HCT116 (cell line): ENCODE results near the gene TSPAN11. TPM values are rescaled to one million over a fixed set of nuclear protein-coding genes. Genes with fewer than 3 reads are reported as not detected.

Experiments
- ATAC-seq: fragments of 200-7000 bp; cut with Tn5 transposase; 2 replicates; pipeline ENCODE4 v1.9.1; 2020; ENCODE audit warnings: mild to moderate bottlenecking, moderate library complexity
- BruUV-seq: library from RNA; stranded (reverse); fragments of 400-500 nt; replicated peaks from 2 replicates; lab custom pipeline; 2021; lab: Mats Ljungman, UMichigan
- CTCF ChIA-PET: fragments of 300-600 bp; sonication (Branson Sonifier 250); formaldehyde crosslinking; loops from one replicate; lab custom pipeline; 2021; ENCODE audit warnings: antibody characterized with exemption; lab: Charles Lee
- POLR2A ChIA-PET: fragments of 300-600, 350-600 bp; sonication (Branson Sonifier 250); formaldehyde crosslinking; loops from one replicate; lab custom pipeline; 2021; ENCODE audit warnings: antibody characterized with exemption; lab: Charles Lee
- RAD21 ChIA-PET, 2 experiments: fragments of 300-600 bp; sonication (Branson Sonifier 250); formaldehyde crosslinking; loops; one replicate each; lab custom pipeline; 2023; ENCODE audit warnings: low total read pairs in 2 of 2; ENCODE audit not compliant: uncharacterized antibody in 2 of 2, unreplicated experiment in 2 of 2, low non-redundant PET in 1 of 2; lab: Charles Lee
- DNase-seq: peaks from one replicate; pipeline ENCODE4 v3.0.0-alpha.2; 2010; ENCODE audit warnings: low read depth, low spot score
- H2AFZ ChIP-seq: fragments of 200-600 bp; shearing (Covaris generic), sonication (generic); 2 replicates; pipeline ENCODE4 v1.6.1; 2017; ENCODE audit warnings: low read depth, mixed run types, mixed read lengths, antibody characterized with exemption, low read length; ENCODE audit not compliant: poor library complexity, severe bottlenecking
- H3K27ac ChIP-seq: 2 replicates; pipeline ENCODE4 v1.5.1; 2012; ENCODE audit warnings: low read depth, low read length
- H3K27me3 ChIP-seq: fragments of 200-600 bp; sonication (generic); 2 replicates; pipeline ENCODE4 v1.6.1; 2016; ENCODE audit warnings: mixed run types, low read length, mixed read lengths; ENCODE audit not compliant: insufficient read depth
- H3K36me3 ChIP-seq, 2 experiments: fragments of 200-500 bp in 1 of 2; fragments of 200-600 bp in 1 of 2; sonication (Bioruptor generic) in 1 of 2; sonication (generic) in 1 of 2; 2 replicates each; pipeline versions ENCODE4 v1.5.1 to v1.6.1; 2014 to 2016; ENCODE audit warnings: low read length in 2 of 2, inconsistent platforms in 1 of 2, mixed read lengths in 1 of 2, mixed run types in 1 of 2; ENCODE audit not compliant: insufficient read depth in 2 of 2, control insufficient read depth in 1 of 2
- H3K4me1 ChIP-seq, 2 experiments: fragments of 200-600 bp in 1 of 2; sonication (generic) in 1 of 2; 2 replicates each; pipeline versions ENCODE4 v1.5.1 to v1.6.1; 2012 to 2017; ENCODE audit warnings: low read length in 2 of 2, inconsistent platforms in 1 of 2, mild to moderate bottlenecking in 1 of 2, mixed read lengths in 1 of 2, mixed run types in 1 of 2, moderate library complexity in 1 of 2; ENCODE audit not compliant: insufficient read depth in 2 of 2, control insufficient read depth in 1 of 2
- H3K4me2 ChIP-seq: fragments of 200-600 bp; sonication (generic); 2 replicates; pipeline ENCODE4 v1.6.1; 2017; ENCODE audit warnings: mixed run types, low read length, mixed read lengths
- H3K4me3 ChIP-seq, 2 experiments: fragments of 200-600 bp in 1 of 2; sonication (generic) in 1 of 2; replicated peaks in 1 of 2; 2 replicates each; pipeline ENCODE4 v1.5.1; 2011 to 2016; ENCODE audit warnings: low read length in 2 of 2, control low read depth in 1 of 2, low read depth in 1 of 2, mild to moderate bottlenecking in 1 of 2, mixed read lengths in 1 of 2, mixed run types in 1 of 2
- H3K79me2 ChIP-seq: fragments of 200-600 bp; sonication (generic); 2 replicates; pipeline ENCODE4 v1.6.1; 2017; ENCODE audit warnings: mild to moderate bottlenecking, mixed run types, low read length, moderate library complexity, mixed read lengths; ENCODE audit not compliant: insufficient read depth
- H3K9ac ChIP-seq: fragments of 200-600 bp; sonication (generic); 2 replicates; pipeline ENCODE4 v1.6.1; 2016; ENCODE audit warnings: low read length, mixed read lengths
- H3K9me2 ChIP-seq: fragments of 200-600 bp; sonication (generic), shearing (Covaris generic); 2 replicates; pipeline ENCODE4 v1.6.1; 2017; ENCODE audit warnings: mixed run types, mild to moderate bottlenecking, moderate library complexity; ENCODE audit not compliant: insufficient read depth
- H3K9me3 ChIP-seq, 2 experiments: fragments of 200-500 bp in 1 of 2; fragments of 200-600 bp in 1 of 2; sonication (Bioruptor generic) in 1 of 2; sonication (generic) in 1 of 2; 2 replicates each; pipeline ENCODE4 v1.6.1; 2014 to 2017; ENCODE audit warnings: low read length in 2 of 2, mixed read lengths in 2 of 2, inconsistent platforms in 1 of 2, low read depth in 1 of 2, mild to moderate bottlenecking in 1 of 2, mixed run types in 1 of 2, moderate library complexity in 1 of 2; ENCODE audit not compliant: control insufficient read depth in 1 of 2, insufficient read depth in 1 of 2
- H4K20me1 ChIP-seq: fragments of 200-600 bp; sonication (generic), shearing (Covaris generic); 2 replicates; pipeline ENCODE4 v1.6.1; 2017; ENCODE audit warnings: mixed run types, mild to moderate bottlenecking, moderate library complexity; ENCODE audit not compliant: insufficient read depth
- CTCF ChIP-seq, 3 experiments: fragments of 200-600 bp in 1 of 3; sonication (generic) in 1 of 3; IDR thresholded peaks in 2 of 3; conservative IDR thresholded peaks in 1 of 3; 2 replicates each; pipeline ENCODE4 v1.5.1; 2012 to 2017; ENCODE audit warnings: low read depth in 2 of 3, low read length in 2 of 3, antibody characterized with exemption in 1 of 3, borderline replicate concordance in 1 of 3, control low read depth in 1 of 3, mild to moderate bottlenecking in 1 of 3, mixed read lengths in 1 of 3, mixed run types in 1 of 3, moderate library complexity in 1 of 3; ENCODE audit not compliant: insufficient read depth in 1 of 3
- EGR1 ChIP-seq: IDR thresholded peaks from 2 replicates; pipeline ENCODE4 v1.6.1; 2012; ENCODE audit warnings: low read depth
- EZH2 ChIP-seq: fragments of 200-600 bp; sonication (generic); IDR thresholded peaks from 2 replicates; pipeline ENCODE4 v1.6.1; 2017; ENCODE audit warnings: antibody characterized with exemption, mixed run types
- POLR2AphosphoS5 ChIP-seq: IDR thresholded peaks from 2 replicates; pipeline ENCODE4 v1.6.1; 2011; ENCODE audit warnings: mild to moderate bottlenecking, low read depth, low read length, moderate library complexity
- SIN3A ChIP-seq: IDR thresholded peaks from 2 replicates; pipeline ENCODE4 v1.6.1; 2012; ENCODE audit warnings: low read depth
- SRF ChIP-seq: IDR thresholded peaks from 2 replicates; pipeline ENCODE4 v1.6.1; 2012; ENCODE audit warnings: low read depth
- TCF7L2 ChIP-seq: IDR thresholded peaks from 2 replicates; pipeline ENCODE4 v1.7.0; 2011; ENCODE audit warnings: borderline replicate concordance, inconsistent platforms; ENCODE audit not compliant: insufficient read depth, insufficient read length; ENCODE audit errors: extremely low read depth
- YY1 ChIP-seq: IDR thresholded peaks from 2 replicates; pipeline ENCODE4 v1.6.1; 2011; ENCODE audit warnings: low read length, low read depth, moderate library complexity, mild to moderate bottlenecking; ENCODE audit not compliant: insufficient replicate concordance; ENCODE audit errors: extremely low read depth
- ZFX ChIP-seq: fragments of 450-650 bp; IDR thresholded peaks from 2 replicates; pipeline ENCODE4 v1.6.1; 2017
- ZNF274 ChIP-seq: fragments of 200-500 bp; sonication (Bioruptor generic); IDR thresholded peaks from 2 replicates; pipeline ENCODE4 v1.6.1; 2014; ENCODE audit warnings: mild to moderate bottlenecking, low read depth, low read length, inconsistent platforms
- intact Hi-C: fragments of 100-400 bp; cut with micrococcal nuclease; formaldehyde crosslinking; loops from 2 replicates; pipeline ENCODE4 v1.10.0; 2022
- total RNA-seq: library from RNA; stranded (reverse); gene quantifications from one replicate; pipeline ENCODE4 v1.2.1, GENCODE V29; 2021; ENCODE audit not compliant: unreplicated experiment

The TSPAN11 gene
- total RNA-seq, 1 experiment from 2014 or later = not detected

GRCh38 chr12:30979371-30980259 lies 53.1 kb downstream of the TSPAN11 start:
- Histone ChIP-seq H3K9me2 (no peaks in the 10 kb centered on the region), H3K9me3 (no peaks in the 10 kb centered on the region), H2AFZ (no peak overlapping the region), H3K27ac (no peak overlapping the region), H3K4me2 (no peak overlapping the region), H3K79me2 (no peaks in the 10 kb centered on the region), H3K9ac (no peak overlapping the region), H3K36me3 (no peaks in the 10 kb centered on the region), H3K4me1 (no peaks in the 10 kb centered on the region), H4K20me1 (no peaks in the 10 kb centered on the region), H3K27me3 (no peaks in the 10 kb centered on the region; the same call in 1 of the 2 replicates), H3K4me3 (no peak overlapping the region)
- no TSS peak for BruUV-seq
- POLR2A ChIA-PET = no interaction called here
- RAD21 ChIA-PET = no interaction called here
- ATAC-seq (no peak), DNase-seq (no peak)
- CTCF ChIA-PET = no interaction called here
- intact Hi-C loops = loop anchor here (10.0 kb wide), 1 partner anchor 1465 kb away; no protein-coding TSS in a partner anchor
- TF ChIP-seq ZNF274 (no peak), ZFX (no peak), YY1 (no peak), POLR2AphosphoS5 (no peak), CTCF (IDR thresholded peaks at IDR 0.05 in 2 of 3, conservative IDR thresholded peaks at IDR 0.05 in 1 of 3; ENCODE audit: borderline replicate concordance in 1 of 3, insufficient read depth in 1 of 3, low read depth in 2 of 3, low read length in 2 of 3) (no peak), EGR1 (no peak), TCF7L2 (no peak), EZH2 (no peak), SRF (no peak), SIN3A (no peak)
